ENCODE results near the gene PITPNM1.
"Not testable (repeated sequence)": the region's sequence is repeated elsewhere in the genome, so short reads cannot be mapped to it uniquely, and the experiment has no call there.

PITPNM1 gene

GRCh38 chr11:67523556-67524479 is 18.7 kb upstream of the PITPNM1 start:
- DNase-seq (ENCODE audit: low read depth in 2 of 2): no peak

GRCh38 chr11:67522844-67523555 is 17.8 kb upstream of the PITPNM1 start, which contains the start of gene CABP2:
Gene CABP2, minus strand, starts transcription at chr11:67523446. Its CDS starts 120 bp downstream, at chr11:67523326.
- DNase-seq (ENCODE audit: low read depth in 2 of 2): no peak

- DNase-seq (ENCODE audit: low read depth in 2 of 2): no peak
Observed at GRCh38 chr11:67522338-67522737, 17.2 kb upstream of the PITPNM1 start.

- DNase-seq (ENCODE audit: low read depth in 2 of 2): no peak
Observed at GRCh38 chr11:67521924-67522323, 16.8 kb upstream of the PITPNM1 start.

GRCh38 chr11:67520856-67521824 is 16.0 kb upstream of the PITPNM1 start:
- DNase-seq (ENCODE audit: low read depth in 2 of 2): no peak

GRCh38 chr11:67519726-67520125 is 14.6 kb upstream of the PITPNM1 start:
- DNase-seq (ENCODE audit: low read depth in 2 of 2): no peak

GRCh38 chr11:67517784-67518552 is 12.8 kb upstream of the PITPNM1 start:
- no peak for DNase-seq (ENCODE audit: low read depth in 2 of 2)

GRCh38 chr11:67516806-67517205 is 11.6 kb upstream of the PITPNM1 start:
- DNase-seq (ENCODE audit: low read depth in 2 of 2): no peak

GRCh38 chr11:67514116-67514515 is 9.0 kb upstream of the PITPNM1 start:
- DNase-seq (ENCODE audit: low read depth in 2 of 2): no peak

- not testable (repeated sequence) for DNase-seq (ENCODE audit: low read depth in 2 of 2)
Observed at GRCh38 chr11:67511558-67511957, 6.4 kb upstream of the PITPNM1 start.

GRCh38 chr11:67510023-67510345 is 4.8 kb upstream of the PITPNM1 start:
- no peak for DNase-seq (ENCODE audit: low read depth in 2 of 2)

- DNase-seq (ENCODE audit: low read depth in 2 of 2): peak; percentile 92 to 93
Observed at GRCh38 chr11:67508486-67509121, 3.4 kb upstream of the PITPNM1 start.

- peak; percentile 99 for DNase-seq (ENCODE audit: low read depth in 2 of 2)
Observed at GRCh38 chr11:67507864-67508485, 2.8 kb upstream of the PITPNM1 start, which contains the start of gene CDK2AP2. Gene CDK2AP2, minus strand, starts transcription at chr11:67508162. Its CDS starts 80 bp downstream, at chr11:67508082.

GRCh38 chr11:67507242-67507863 is 2.2 kb upstream of the PITPNM1 start:
- DNase-seq (ENCODE audit: low read depth in 2 of 2): no peak

GRCh38 chr11:67506426-67507051 is 1.4 kb upstream of the PITPNM1 start:
- no peak for DNase-seq (ENCODE audit: low read depth in 2 of 2)

- peak; percentile 40 to 41 for DNase-seq (ENCODE audit: low read depth in 2 of 2)
Observed at GRCh38 chr11:67505605-67506396, 638 bp upstream of the PITPNM1 start.

- no peak for DNase-seq (ENCODE audit: low read depth in 2 of 2)
Observed at GRCh38 chr11:67504005-67504949, 886 bp downstream of the PITPNM1 start.
